NB4 (cell line): ENCODE results near the gene UMPS.
"Not testable (repeated sequence)": the region's sequence is repeated elsewhere in the genome, so short reads cannot be mapped to it uniquely, and the experiment has no call there.

Experiments used
- DNase-seq: peaks from one replicate; pipeline ENCODE4 v3.0.0; 2010; ENCODE audit warnings: low read depth
- H3K4me3 ChIP-seq: one replicate; pipeline ENCODE4 v1.5.1; 2011; ENCODE audit warnings: mild to moderate bottlenecking, low read depth, low read length, moderate library complexity
- CTCF ChIP-seq: IDR thresholded peaks from one replicate; pipeline ENCODE4 v1.5.1; 2012; ENCODE audit warnings: low read depth, low read length
- MAX ChIP-seq: IDR thresholded peaks from 2 replicates; pipeline ENCODE4 v1.6.1; 2011; ENCODE audit warnings: low read depth, low read length
- MYC ChIP-seq: IDR thresholded peaks from 2 replicates; pipeline ENCODE4 v1.6.1; 2011; ENCODE audit warnings: low read depth, low read length
- POLR2A ChIP-seq: IDR thresholded peaks from 2 replicates; pipeline ENCODE4 v1.6.1; 2011; ENCODE audit warnings: mild to moderate bottlenecking; ENCODE audit not compliant: insufficient read length; ENCODE audit errors: extremely low read depth

Gene UMPS

GRCh38 chr3:124701687-124702086, 28.6 kb upstream of the UMPS start:
- H3K4me3 ChIP-seq, result no peak overlapping the region
- no peak for DNase-seq
- TF ChIP-seq CTCF (no peak), MYC (no peak), MAX (no peak), POLR2A (no peak)

- DNase-seq, result no peak
- no peak for TF ChIP-seq CTCF
- no peak for TF ChIP-seq POLR2A
- TF ChIP-seq MYC, result no peak
- no peak overlapping the region for H3K4me3 ChIP-seq
These were observed 27.3 kb upstream of the UMPS start for GRCh38 chr3:124702950-124703349.

- no peak for DNase-seq
- TF ChIP-seq MAX, result no peak
- no peak for TF ChIP-seq POLR2A
- TF ChIP-seq CTCF, result no peak
- no peak for TF ChIP-seq MYC
- no peak overlapping the region for H3K4me3 ChIP-seq
These were observed 24.7 kb upstream of the UMPS start for GRCh38 chr3:124705552-124705951.

- not testable (repeated sequence) for H3K4me3 ChIP-seq, DNase-seq
These were observed 23.0 kb upstream of the UMPS start for GRCh38 chr3:124707223-124707622.

- H3K4me3 ChIP-seq, result no peak overlapping the region
These were observed 22.6 kb upstream of the UMPS start for GRCh38 chr3:124707656-124708062.

GRCh38 chr3:124714223-124714853, 15.9 kb upstream of the UMPS start:
- TF ChIP-seq POLR2A (no peak), CTCF (no peak), MYC (no peak), MAX (no peak)
- no peak overlapping the region for H3K4me3 ChIP-seq
- DNase-seq, result no peak

More at GRCh38 chr3:124707656-124708062, 22.6 kb upstream of the UMPS start:
- TF ChIP-seq CTCF, result no peak
- TF ChIP-seq POLR2A, result no peak
- no peak for TF ChIP-seq MAX
- no peak for TF ChIP-seq MYC
- no peak for DNase-seq
